ENCODE measurements around the gene FAM110A.

- TF ChIP-seq TAF1 (IDR thresholded peaks at IDR 0.05; ENCODE audit: borderline replicate concordance, low read depth, low read length) (no peak), POLR2A (IDR thresholded peaks at IDR 0.05; ENCODE audit: low read depth, low read length) (no peak)
Measured at GRCh38 chr20:860891-861290, 27.4 kb downstream of the FAM110A start.
